Measurements from ENCODE around the gene DDIT4.
"Not testable (repeated sequence)": the region's sequence is repeated elsewhere in the genome, so short reads cannot be mapped to it uniquely, and the experiment has no call there.

Gene DDIT4

GRCh38 chr10:72295330-72295910 is 21.7 kb downstream of the DDIT4 start:
- DNase-seq (ENCODE audit: low read depth in 2 of 2) = no peak

- not testable (repeated sequence) for DNase-seq (ENCODE audit: low read depth in 2 of 2)
These were observed 23.1 kb downstream of the DDIT4 start for GRCh38 chr10:72296829-72297280.

GRCh38 chr10:72297281-72297804 is 23.6 kb downstream of the DDIT4 start:
- peak; percentile 73 to 90 for DNase-seq (ENCODE audit: low read depth in 2 of 2)

- DNase-seq (ENCODE audit: low read depth in 2 of 2) = peak; percentile 74 to 81
These were observed 24.3 kb downstream of the DDIT4 start for GRCh38 chr10:72297805-72298591.

GRCh38 chr10:72298592-72299519 is 25.1 kb downstream of the DDIT4 start:
- DNase-seq (ENCODE audit: low read depth in 2 of 2) = no peak

GRCh38 chr10:72303424-72304128 is 29.9 kb downstream of the DDIT4 start:
- no peak for DNase-seq (ENCODE audit: low read depth in 2 of 2)

GRCh38 chr10:72306215-72306760 is 32.6 kb downstream of the DDIT4 start:
- no peak for DNase-seq (ENCODE audit: low read depth in 2 of 2)

GRCh38 chr10:72307711-72308110 is 34.0 kb downstream of the DDIT4 start:
- DNase-seq (ENCODE audit: low read depth in 2 of 2) = not testable (repeated sequence)

- no peak for DNase-seq (ENCODE audit: low read depth in 2 of 2)
These were observed 34.7 kb downstream of the DDIT4 start for GRCh38 chr10:72308320-72308987.

- DNase-seq (ENCODE audit: low read depth in 2 of 2) = no peak
These were observed 35.8 kb downstream of the DDIT4 start for GRCh38 chr10:72309290-72310240.

- DNase-seq (ENCODE audit: low read depth in 2 of 2) = no peak
These were observed 36.5 kb downstream of the DDIT4 start for GRCh38 chr10:72310241-72310633.

GRCh38 chr10:72310636-72311035 is 36.9 kb downstream of the DDIT4 start:
- DNase-seq (ENCODE audit: low read depth in 2 of 2) = no peak

GRCh38 chr10:72311667-72312066 is 37.9 kb downstream of the DDIT4 start:
- DNase-seq (ENCODE audit: low read depth in 2 of 2) = no peak

- DNase-seq (ENCODE audit: low read depth in 2 of 2) = no peak
These were observed 39.2 kb downstream of the DDIT4 start for GRCh38 chr10:72312865-72313391.

- no peak for DNase-seq (ENCODE audit: low read depth in 2 of 2)
These were observed 40.5 kb downstream of the DDIT4 start for GRCh38 chr10:72314263-72314662.

- DNase-seq (ENCODE audit: low read depth in 2 of 2) = no peak
These were observed 41.3 kb downstream of the DDIT4 start for GRCh38 chr10:72315054-72315453.

- DNase-seq (ENCODE audit: low read depth in 2 of 2) = no peak
These were observed 42.1 kb downstream of the DDIT4 start for GRCh38 chr10:72315611-72316385.

GRCh38 chr10:72316386-72316700 is 42.6 kb downstream of the DDIT4 start:
- DNase-seq (ENCODE audit: low read depth in 2 of 2) = no peak
